GM10266 (cell line): ENCODE measurements around the gene RPP30.
"Not testable (repeated sequence)": the region's sequence is repeated elsewhere in the genome, so short reads cannot be mapped to it uniquely, and the experiment has no call there.

Source experiments
- DNase-seq: peaks from one replicate; pipeline ENCODE4 v3.0.0; 2012; ENCODE audit errors: extremely low spot score
- TF ChIP-seq, protein P1 (sequence below): IDR thresholded peaks from 2 replicates; pipeline ENCODE4 v1.5.1; 2012; ENCODE audit warnings: mild to moderate bottlenecking, low read depth; ENCODE audit not compliant: control insufficient read depth, insufficient read depth; ENCODE audit errors: missing control alignments

The RPP30 gene

DNA sequence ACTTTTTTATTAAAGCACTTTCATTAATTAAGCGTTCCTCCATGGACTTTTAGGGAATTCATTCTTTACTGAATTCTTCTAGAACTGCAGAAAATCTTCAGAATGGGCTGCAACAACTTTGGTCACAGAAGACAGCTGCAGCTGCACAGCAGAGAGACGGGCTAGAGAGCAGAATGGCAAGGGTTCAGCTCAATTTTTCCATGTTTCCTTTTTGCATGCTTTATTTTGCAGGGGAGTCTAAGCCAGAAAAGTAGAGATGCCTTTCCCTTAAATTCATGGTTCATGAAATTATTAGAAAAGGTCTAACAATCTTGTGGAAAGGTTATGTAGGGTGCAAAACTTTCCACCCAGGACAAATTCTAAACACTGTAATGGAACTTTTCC lies 64.5 kb downstream of the RPP30 start:
- TF ChIP-seq, protein P1, sequence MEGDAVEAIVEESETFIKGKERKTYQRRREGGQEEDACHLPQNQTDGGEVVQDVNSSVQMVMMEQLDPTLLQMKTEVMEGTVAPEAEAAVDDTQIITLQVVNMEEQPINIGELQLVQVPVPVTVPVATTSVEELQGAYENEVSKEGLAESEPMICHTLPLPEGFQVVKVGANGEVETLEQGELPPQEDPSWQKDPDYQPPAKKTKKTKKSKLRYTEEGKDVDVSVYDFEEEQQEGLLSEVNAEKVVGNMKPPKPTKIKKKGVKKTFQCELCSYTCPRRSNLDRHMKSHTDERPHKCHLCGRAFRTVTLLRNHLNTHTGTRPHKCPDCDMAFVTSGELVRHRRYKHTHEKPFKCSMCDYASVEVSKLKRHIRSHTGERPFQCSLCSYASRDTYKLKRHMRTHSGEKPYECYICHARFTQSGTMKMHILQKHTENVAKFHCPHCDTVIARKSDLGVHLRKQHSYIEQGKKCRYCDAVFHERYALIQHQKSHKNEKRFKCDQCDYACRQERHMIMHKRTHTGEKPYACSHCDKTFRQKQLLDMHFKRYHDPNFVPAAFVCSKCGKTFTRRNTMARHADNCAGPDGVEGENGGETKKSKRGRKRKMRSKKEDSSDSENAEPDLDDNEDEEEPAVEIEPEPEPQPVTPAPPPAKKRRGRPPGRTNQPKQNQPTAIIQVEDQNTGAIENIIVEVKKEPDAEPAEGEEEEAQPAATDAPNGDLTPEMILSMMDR = no peak
- no peak for DNase-seq

- TF ChIP-seq, protein P1 = no peak
- no peak for DNase-seq
These were observed 66.0 kb downstream of the RPP30 start for GRCh38 chr10:90937645-90938258.

DNA sequence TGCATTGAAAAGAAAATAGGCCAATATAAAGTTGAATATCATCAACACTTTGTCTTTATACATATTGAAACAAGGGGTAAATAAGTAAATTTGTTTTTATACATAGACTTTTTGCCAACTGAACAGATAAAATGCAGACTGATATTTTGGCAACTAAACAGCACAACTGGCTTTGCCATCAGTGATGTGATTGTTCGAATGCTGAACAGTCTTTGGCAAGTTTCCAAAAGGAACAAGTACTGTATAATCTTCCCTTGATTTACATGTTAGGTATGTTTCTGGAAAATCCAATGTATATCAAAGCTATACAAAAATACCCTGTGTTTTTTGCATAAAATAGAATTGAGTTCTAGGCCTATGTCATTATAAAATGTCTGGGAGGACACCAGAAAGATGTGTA lies 67.3 kb downstream of the RPP30 start:
- TF ChIP-seq, protein P1 = no peak
- no peak for DNase-seq

DNA sequence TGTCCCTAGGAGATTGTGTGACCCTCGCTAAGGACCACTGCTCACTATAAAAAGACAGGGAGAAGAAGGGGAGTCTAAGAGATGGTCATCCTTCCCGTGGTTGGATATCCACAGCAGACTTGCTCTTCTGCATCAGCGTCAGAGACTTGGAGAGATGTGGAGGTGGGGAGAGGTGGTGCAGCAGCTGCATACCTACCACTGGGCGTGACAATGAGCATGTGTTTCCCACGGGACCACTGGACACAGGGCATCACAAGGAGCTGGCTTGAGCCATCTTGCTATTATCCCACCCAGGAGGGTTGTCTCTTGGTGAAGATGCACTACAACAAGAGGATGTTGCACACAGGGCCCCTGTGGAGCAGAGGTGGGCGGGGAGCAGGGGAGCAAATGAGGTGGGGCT lies 67.9 kb downstream of the RPP30 start:
- TF ChIP-seq, protein P1 = no peak
- DNase-seq = no peak

DNA sequence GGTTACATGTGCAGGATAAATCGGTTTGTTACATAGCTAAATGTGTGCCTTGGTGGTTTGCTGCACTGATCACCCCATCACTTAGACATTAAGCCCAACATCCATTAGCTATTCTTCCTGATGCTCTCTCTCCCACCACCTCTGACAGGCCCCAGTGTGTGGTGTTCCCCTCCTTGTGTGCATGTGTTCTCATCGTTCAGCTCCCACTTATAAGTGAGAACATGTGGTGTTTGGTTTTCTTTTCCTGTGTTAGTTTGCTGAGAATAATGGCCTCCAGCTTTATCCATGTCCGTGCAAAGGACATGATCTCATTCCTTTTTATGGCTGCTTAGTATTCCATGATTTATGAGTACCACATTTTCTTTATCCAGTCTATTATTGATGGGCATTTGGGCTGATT lies 71.2 kb downstream of the RPP30 start:
- not testable (repeated sequence) for DNase-seq

DNA sequence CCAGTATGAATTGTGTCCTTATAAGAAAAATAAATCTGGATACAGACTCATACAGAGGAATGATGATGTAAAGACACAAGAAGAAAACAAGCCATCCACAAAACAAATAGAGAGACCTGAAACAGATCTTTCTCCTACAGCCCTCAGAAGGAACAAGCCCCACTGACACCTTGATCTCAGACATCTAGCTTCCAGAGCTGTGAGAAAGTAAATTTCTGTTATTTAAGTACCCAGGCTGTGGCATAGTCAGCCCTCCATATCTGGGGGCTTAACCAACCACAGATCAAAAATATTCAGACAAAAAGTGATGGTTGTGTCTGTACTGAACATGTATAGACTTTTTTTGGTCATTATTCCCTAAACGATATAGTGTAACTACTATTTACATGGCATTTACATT lies 73.0 kb downstream of the RPP30 start:
- TF ChIP-seq, protein P1 = no peak
- DNase-seq = no peak

GRCh38 chr10:90945491-90946070 lies 73.8 kb downstream of the RPP30 start:
- TF ChIP-seq, protein P1 = no peak
- DNase-seq = no peak
